ENCODE data around the gene OR2T34. TPM values are rescaled to one million over a fixed set of nuclear protein-coding genes. Genes with fewer than 3 reads are reported as not detected.

OR2T34 gene
- total and polyA plus RNA-seq, 4 donors = not detected

DNA sequence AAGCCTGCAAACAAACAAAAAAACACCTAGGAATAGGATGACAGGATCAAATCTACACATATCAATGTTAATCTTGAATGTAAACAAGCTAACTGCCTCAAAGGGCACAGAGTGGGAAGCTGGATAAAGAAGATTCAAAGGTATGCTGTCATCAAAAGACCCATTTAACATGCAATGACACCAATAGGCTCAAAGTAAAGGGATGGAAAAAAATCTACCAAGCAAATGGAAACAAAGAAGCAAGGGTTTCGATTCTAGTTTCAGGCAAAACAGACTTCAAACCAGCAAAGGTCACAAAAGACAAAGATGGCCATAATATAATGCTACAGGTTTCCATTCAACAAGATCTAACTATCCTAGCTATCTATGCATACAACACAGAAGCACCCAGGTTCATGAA is 39.2 kb upstream of the OR2T34 start:
- WGBS = 59% methylated on average over 1 of the region's 1 CpG
- no peak overlapping the region for H3K9ac ChIP-seq (ENCODE audit: low read depth in 1 of 2, low read length in 2 of 2)
- no peak overlapping the region for H3K4me3 ChIP-seq (ENCODE audit: low read depth in 1 of 3, low read length in 3 of 3)
- H3K36me3 ChIP-seq (ENCODE audit: control insufficient read depth in 4 of 4, insufficient read depth in 3 of 4, low read depth in 1 of 4, low read length in 3 of 4) = no peaks in the 10 kb centered on the region
- DNase-seq (ENCODE audit: low spot score) = no peak
- no peaks in the 10 kb centered on the region for H3K9me3 ChIP-seq (ENCODE audit: control insufficient read depth in 4 of 4, low read length in 3 of 4)
- H3K27me3 ChIP-seq (ENCODE audit: control insufficient read depth in 4 of 4, insufficient read depth in 4 of 4, low read length in 3 of 4) = no peaks in the 10 kb centered on the region
- no peak overlapping the region for H3K27ac ChIP-seq (ENCODE audit: low read depth in 1 of 2, low read length in 2 of 2)
- H3K4me1 ChIP-seq (ENCODE audit: control insufficient read depth in 4 of 4, insufficient read depth in 4 of 4, low read length in 3 of 4) = no peaks in the 10 kb centered on the region
- TF ChIP-seq HNF4G (IDR thresholded peaks at IDR 0.05) = no peak
- TF ChIP-seq HNF4A (conservative IDR thresholded peaks at IDR 0.05) = no peak
- no peak for TF ChIP-seq RAD21 (IDR thresholded peaks at IDR 0.05)
- TF ChIP-seq, protein P1, sequence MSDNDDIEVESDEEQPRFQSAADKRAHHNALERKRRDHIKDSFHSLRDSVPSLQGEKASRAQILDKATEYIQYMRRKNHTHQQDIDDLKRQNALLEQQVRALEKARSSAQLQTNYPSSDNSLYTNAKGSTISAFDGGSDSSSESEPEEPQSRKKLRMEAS (IDR thresholded peaks at IDR 0.05) = no peak

DNA sequence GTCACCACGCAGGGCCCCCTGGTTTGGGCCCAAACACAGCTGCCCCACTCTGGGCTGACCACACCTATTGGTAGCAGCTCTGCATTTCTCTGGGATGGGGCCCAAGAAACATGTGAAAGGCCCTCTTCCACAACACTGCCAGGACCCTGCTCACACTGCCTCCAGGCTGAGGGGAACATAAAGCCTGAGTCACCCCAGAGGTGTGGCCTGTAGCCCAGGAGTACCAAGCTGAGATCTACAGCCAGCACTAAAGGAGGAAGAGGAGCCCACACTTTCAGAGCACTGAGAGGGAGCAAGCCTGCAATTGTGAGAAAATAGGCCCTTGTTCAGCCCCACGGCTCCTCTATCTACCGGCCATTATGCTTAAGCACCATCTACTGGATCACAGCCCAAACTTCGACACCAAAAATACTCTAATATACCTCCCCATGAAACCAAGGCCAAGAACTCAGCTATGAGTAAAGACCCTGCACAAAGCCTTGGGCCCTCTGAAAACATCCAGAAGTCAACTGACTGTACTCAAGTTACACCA is 37.4 kb upstream of the OR2T34 start:
- TF ChIP-seq TAF1 (conservative IDR thresholded peaks at IDR 0.05) = no peak
- TF ChIP-seq NR2F2 (IDR thresholded peaks at IDR 0.05) = no peak
- TF ChIP-seq EGR1 (IDR thresholded peaks at IDR 0.05; ENCODE audit: low read depth in 2 of 2) = no peak
- no peak for TF ChIP-seq FOXA1 (IDR thresholded peaks at IDR 0.05)
- TF ChIP-seq, protein P2, sequence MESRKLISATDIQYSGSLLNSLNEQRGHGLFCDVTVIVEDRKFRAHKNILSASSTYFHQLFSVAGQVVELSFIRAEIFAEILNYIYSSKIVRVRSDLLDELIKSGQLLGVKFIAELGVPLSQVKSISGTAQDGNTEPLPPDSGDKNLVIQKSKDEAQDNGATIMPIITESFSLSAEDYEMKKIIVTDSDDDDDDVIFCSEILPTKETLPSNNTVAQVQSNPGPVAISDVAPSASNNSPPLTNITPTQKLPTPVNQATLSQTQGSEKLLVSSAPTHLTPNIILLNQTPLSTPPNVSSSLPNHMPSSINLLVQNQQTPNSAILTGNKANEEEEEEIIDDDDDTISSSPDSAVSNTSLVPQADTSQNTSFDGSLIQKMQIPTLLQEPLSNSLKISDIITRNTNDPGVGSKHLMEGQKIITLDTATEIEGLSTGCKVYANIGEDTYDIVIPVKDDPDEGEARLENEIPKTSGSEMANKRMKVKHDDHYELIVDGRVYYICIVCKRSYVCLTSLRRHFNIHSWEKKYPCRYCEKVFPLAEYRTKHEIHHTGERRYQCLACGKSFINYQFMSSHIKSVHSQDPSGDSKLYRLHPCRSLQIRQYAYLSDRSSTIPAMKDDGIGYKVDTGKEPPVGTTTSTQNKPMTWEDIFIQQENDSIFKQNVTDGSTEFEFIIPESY (IDR thresholded peaks at IDR 0.05) = no peak
- TF ChIP-seq SP1 (IDR thresholded peaks at IDR 0.05) = no peak
- no peak for TF ChIP-seq HNF4G (IDR thresholded peaks at IDR 0.05)
- TF ChIP-seq HNF4A (conservative IDR thresholded peaks at IDR 0.05) = no peak
- TF ChIP-seq, protein P3, sequence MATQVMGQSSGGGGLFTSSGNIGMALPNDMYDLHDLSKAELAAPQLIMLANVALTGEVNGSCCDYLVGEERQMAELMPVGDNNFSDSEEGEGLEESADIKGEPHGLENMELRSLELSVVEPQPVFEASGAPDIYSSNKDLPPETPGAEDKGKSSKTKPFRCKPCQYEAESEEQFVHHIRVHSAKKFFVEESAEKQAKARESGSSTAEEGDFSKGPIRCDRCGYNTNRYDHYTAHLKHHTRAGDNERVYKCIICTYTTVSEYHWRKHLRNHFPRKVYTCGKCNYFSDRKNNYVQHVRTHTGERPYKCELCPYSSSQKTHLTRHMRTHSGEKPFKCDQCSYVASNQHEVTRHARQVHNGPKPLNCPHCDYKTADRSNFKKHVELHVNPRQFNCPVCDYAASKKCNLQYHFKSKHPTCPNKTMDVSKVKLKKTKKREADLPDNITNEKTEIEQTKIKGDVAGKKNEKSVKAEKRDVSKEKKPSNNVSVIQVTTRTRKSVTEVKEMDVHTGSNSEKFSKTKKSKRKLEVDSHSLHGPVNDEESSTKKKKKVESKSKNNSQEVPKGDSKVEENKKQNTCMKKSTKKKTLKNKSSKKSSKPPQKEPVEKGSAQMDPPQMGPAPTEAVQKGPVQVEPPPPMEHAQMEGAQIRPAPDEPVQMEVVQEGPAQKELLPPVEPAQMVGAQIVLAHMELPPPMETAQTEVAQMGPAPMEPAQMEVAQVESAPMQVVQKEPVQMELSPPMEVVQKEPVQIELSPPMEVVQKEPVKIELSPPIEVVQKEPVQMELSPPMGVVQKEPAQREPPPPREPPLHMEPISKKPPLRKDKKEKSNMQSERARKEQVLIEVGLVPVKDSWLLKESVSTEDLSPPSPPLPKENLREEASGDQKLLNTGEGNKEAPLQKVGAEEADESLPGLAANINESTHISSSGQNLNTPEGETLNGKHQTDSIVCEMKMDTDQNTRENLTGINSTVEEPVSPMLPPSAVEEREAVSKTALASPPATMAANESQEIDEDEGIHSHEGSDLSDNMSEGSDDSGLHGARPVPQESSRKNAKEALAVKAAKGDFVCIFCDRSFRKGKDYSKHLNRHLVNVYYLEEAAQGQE (IDR thresholded peaks at IDR 0.05) = no peak
- no peak for TF ChIP-seq FOXA2 (IDR thresholded peaks at IDR 0.05)
- TF ChIP-seq RXRA (IDR thresholded peaks at IDR 0.05) = no peak
- TF ChIP-seq, protein P4, sequence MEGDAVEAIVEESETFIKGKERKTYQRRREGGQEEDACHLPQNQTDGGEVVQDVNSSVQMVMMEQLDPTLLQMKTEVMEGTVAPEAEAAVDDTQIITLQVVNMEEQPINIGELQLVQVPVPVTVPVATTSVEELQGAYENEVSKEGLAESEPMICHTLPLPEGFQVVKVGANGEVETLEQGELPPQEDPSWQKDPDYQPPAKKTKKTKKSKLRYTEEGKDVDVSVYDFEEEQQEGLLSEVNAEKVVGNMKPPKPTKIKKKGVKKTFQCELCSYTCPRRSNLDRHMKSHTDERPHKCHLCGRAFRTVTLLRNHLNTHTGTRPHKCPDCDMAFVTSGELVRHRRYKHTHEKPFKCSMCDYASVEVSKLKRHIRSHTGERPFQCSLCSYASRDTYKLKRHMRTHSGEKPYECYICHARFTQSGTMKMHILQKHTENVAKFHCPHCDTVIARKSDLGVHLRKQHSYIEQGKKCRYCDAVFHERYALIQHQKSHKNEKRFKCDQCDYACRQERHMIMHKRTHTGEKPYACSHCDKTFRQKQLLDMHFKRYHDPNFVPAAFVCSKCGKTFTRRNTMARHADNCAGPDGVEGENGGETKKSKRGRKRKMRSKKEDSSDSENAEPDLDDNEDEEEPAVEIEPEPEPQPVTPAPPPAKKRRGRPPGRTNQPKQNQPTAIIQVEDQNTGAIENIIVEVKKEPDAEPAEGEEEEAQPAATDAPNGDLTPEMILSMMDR (IDR thresholded peaks at IDR 0.05; ENCODE audit: low read depth, low read length, missing input control) = no peak
- TF ChIP-seq, protein P5, sequence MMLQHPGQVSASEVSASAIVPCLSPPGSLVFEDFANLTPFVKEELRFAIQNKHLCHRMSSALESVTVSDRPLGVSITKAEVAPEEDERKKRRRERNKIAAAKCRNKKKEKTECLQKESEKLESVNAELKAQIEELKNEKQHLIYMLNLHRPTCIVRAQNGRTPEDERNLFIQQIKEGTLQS (IDR thresholded peaks at IDR 0.05) = no peak
- TF ChIP-seq GABPA (IDR thresholded peaks at IDR 0.05 in 1 of 2, conservative IDR thresholded peaks at IDR 0.05 in 1 of 2) = no peak
- no peak for TF ChIP-seq RAD21 (IDR thresholded peaks at IDR 0.05)
- TF ChIP-seq, protein P1 (IDR thresholded peaks at IDR 0.05) = no peak
- no peak for TF ChIP-seq YY1 (IDR thresholded peaks at IDR 0.05)
- no peak for TF ChIP-seq JUND (IDR thresholded peaks at IDR 0.05)
- peaks cover 0 to 2% (median 0%) of the 10 kb centered on the region in 4 donors for H3K27me3 ChIP-seq (ENCODE audit: control insufficient read depth in 4 of 4, insufficient read depth in 4 of 4, low read length in 3 of 4)

More for the DNA sequence above, 37.4 kb upstream of the OR2T34 start:
- no peak overlapping the region for H3K27ac ChIP-seq (ENCODE audit: low read depth in 1 of 2, low read length in 2 of 2)
- DNase-seq (ENCODE audit: low spot score) = no peak
- 81% methylated on average over 4 of the region's 4 CpGs for WGBS
- H3K9me3 ChIP-seq (ENCODE audit: control insufficient read depth in 4 of 4, low read length in 3 of 4) = no peaks in the 10 kb centered on the region
- H3K4me3 ChIP-seq (ENCODE audit: low read depth in 1 of 3, low read length in 3 of 3) = no peak overlapping the region
- no peaks in the 10 kb centered on the region for H3K4me1 ChIP-seq (ENCODE audit: control insufficient read depth in 4 of 4, insufficient read depth in 4 of 4, low read length in 3 of 4)
- H3K9ac ChIP-seq (ENCODE audit: low read depth in 1 of 2, low read length in 2 of 2) = no peak overlapping the region
- no peaks in the 10 kb centered on the region for H3K36me3 ChIP-seq (ENCODE audit: control insufficient read depth in 4 of 4, insufficient read depth in 3 of 4, low read depth in 1 of 4, low read length in 3 of 4)
